Activated naive CD4-positive, alpha-beta T cell treated with Interleukin-2 at 50 U/mL for 16 hours (primary cell): ENCODE data around the gene FNIP1.
"Not testable (repeated sequence)": the region's sequence is repeated elsewhere in the genome, so short reads cannot be mapped to it uniquely, and the experiment has no call there.

Experiments
- DNase-seq: peaks from one replicate; pipeline ENCODE4 v3.0.0-alpha.2; 2020

The FNIP1 gene

GRCh38 chr5:131749138-131749537, 47.7 kb downstream of the FNIP1 start:
- no peak for DNase-seq

- DNase-seq, result no peak
Observed at GRCh38 chr5:131747180-131748105, 49.4 kb downstream of the FNIP1 start.

GRCh38 chr5:131746423-131746822, 50.4 kb downstream of the FNIP1 start:
- DNase-seq, result no peak

- DNase-seq, result no peak
Observed at GRCh38 chr5:131745703-131746102, 51.1 kb downstream of the FNIP1 start.

GRCh38 chr5:131745155-131745554, 51.7 kb downstream of the FNIP1 start:
- no peak for DNase-seq

- DNase-seq, result no peak
Observed at GRCh38 chr5:131740477-131740876, 56.3 kb downstream of the FNIP1 start.

GRCh38 chr5:131735393-131735792, 61.4 kb downstream of the FNIP1 start:
- no peak for DNase-seq

GRCh38 chr5:131734939-131735338, 61.9 kb downstream of the FNIP1 start:
- DNase-seq, result not testable (repeated sequence)

GRCh38 chr5:131729292-131729691, 67.5 kb downstream of the FNIP1 start:
- not testable (repeated sequence) for DNase-seq

GRCh38 chr5:131724089-131724488, 72.7 kb downstream of the FNIP1 start:
- not testable (repeated sequence) for DNase-seq

GRCh38 chr5:131720714-131721113, 76.1 kb downstream of the FNIP1 start:
- DNase-seq, result no peak

- no peak for DNase-seq
Observed at GRCh38 chr5:131719564-131719963, 77.3 kb downstream of the FNIP1 start.

GRCh38 chr5:131718487-131719014, 78.3 kb downstream of the FNIP1 start:
- no peak for DNase-seq

GRCh38 chr5:131717164-131717563, 79.7 kb downstream of the FNIP1 start:
- not testable (repeated sequence) for DNase-seq

- no peak for DNase-seq
Observed at GRCh38 chr5:131716650-131717049, 80.2 kb downstream of the FNIP1 start.

GRCh38 chr5:131710391-131710790, 86.4 kb downstream of the FNIP1 start:
- no peak for DNase-seq

GRCh38 chr5:131709043-131709442, 87.8 kb downstream of the FNIP1 start:
- DNase-seq, result no peak

- DNase-seq, result no peak
Observed at GRCh38 chr5:131706281-131706680, 90.5 kb downstream of the FNIP1 start.

GRCh38 chr5:131694926-131695325, 101.9 kb downstream of the FNIP1 start:
- DNase-seq, result no peak

GRCh38 chr5:131693894-131694293, 102.9 kb downstream of the FNIP1 start:
- DNase-seq, result no peak

- no peak for DNase-seq
Observed at GRCh38 chr5:131685516-131686171, 111.2 kb downstream of the FNIP1 start.

GRCh38 chr5:131684595-131684994, 112.2 kb downstream of the FNIP1 start:
- DNase-seq, result no peak

GRCh38 chr5:131684051-131684450, 112.8 kb downstream of the FNIP1 start:
- DNase-seq, result no peak

- no peak for DNase-seq
Observed at GRCh38 chr5:131682826-131683225, 114.0 kb downstream of the FNIP1 start.
